GM18519 (cell line): ENCODE measurements around the gene PHYH.
"Not testable (repeated sequence)": the region's sequence is repeated elsewhere in the genome, so short reads cannot be mapped to it uniquely, and the experiment has no call there.

Experiments
- ATAC-seq: cut with Tn5 transposase; IDR thresholded peaks from one replicate; pipeline ENCODE4 v1.9.1; 2021; ENCODE audit warnings: mild to moderate bottlenecking, moderate library complexity; ENCODE audit not compliant: unreplicated experiment, low FRiP score

The PHYH gene

DNA sequence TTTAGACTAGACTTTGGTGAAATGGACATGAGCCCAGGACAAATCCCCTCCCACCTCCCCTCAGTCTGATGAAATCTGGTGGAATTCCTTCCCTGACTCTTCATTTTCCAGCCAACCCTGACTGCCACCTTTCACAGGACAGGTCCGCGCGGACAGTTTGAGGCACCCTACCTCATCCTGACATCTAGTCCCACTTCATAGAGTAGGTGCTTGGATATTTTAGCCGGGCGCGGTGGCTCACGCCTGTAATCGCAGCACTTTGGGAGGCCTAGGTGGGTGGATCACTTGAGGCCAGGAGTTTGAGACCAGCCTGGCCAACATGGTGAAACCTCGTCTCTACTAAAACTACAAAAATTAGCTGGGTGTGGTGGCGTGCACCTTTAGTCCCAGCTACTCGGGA lies 23.7 kb downstream of the PHYH start:
- not testable (repeated sequence) for ATAC-seq

DNA sequence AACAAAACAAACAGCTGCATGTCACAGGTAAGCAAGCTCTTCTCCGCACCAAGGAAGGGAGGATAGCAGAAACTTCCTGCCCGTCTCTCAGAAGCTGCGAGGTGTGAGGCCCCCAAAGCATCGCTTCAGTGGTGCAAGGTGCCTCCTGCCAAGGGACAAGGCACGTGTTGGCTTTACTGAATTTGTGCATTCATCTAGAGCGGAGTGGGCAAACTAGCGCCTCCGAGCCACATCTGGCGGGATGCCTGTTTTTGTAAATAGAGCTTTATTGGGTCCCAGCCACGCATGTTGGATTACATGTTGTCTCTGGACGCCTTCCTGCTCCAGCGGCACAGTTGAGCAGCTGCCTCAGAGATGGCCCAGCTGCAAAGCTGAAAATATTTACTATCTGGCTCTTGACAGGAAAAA lies 27.7 kb downstream of the PHYH start:
- ATAC-seq: no peak

DNA sequence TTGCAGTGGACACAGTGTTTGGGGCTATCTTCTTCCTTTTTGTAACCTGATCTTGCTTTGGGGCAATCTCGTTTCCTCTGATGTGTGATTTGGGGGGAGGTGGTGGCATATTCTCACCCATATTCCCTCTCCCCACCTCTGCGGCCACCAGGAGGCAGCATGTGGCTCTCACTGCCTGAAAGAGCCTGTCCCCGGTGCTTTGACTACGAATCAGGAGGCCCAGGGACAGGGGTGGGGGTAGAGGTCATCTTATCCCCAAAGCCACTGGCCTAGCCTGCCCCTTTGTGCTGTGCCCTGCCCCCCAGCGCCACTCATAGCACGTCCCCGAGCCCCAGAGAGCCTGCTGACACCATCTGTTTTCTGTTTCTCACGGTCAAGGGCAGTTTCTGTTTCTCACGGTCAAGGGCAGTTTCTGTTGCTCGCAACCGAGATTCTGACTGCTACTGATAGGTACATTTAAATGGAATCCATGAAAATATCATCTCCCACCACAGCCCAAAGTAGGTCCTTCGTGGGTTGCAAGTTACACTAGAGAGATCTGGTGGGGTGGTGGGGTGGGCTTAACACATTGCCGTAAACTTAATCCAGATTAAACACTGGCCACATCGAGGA lies 28.2 kb downstream of the PHYH start:
- ATAC-seq: no peak

DNA sequence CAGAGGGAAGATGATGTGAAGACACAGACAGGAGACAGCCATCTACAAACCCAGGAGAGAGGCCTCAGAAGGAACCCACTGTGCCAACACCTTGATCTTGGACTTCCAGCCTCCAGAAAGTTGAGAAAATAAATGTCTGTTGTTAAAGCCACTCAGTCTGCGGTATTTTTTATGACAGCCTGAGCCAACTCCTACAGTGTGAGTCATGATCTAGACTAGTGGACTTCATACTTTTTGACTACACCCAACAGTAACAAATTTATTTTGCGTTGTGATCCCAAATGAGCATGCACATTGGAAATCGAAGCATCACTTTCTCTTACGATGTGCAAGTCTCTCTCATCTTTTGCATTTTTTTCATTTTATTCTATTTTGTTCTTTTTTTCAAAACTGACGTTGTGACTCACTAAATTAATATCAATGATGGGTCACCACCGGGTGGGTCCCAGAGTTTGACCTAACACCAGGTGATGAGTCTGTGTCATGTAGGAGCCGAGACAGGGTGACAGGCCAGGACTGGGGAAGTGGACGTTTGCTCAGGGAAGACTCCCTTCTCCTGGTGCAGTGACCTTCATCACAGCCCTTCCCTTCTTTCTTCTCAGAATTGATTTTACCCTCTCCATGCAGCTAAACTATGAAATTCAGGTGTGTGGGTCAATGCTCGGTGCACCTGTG lies 28.9 kb downstream of the PHYH start:
- ATAC-seq: no peak

DNA sequence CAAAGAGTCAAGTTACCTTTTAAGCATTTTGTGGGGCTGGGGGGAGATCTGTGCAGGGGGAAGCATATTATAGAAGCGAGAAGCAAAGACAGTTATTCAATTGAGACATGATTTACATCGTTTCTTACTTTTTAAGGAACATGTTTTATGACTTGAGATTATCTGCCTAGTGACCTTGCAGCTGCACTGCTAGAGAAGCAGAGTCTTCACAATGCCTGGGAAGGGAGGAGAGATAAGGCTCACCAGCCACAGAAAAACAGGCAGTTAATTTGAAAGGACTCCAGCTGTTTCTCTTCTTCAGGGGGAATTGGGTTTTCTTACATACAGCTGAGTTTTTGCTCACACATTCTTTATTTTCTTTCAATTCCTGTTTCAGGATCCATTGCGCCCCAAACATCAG lies 31.0 kb downstream of the PHYH start:
- no peak for ATAC-seq

DNA sequence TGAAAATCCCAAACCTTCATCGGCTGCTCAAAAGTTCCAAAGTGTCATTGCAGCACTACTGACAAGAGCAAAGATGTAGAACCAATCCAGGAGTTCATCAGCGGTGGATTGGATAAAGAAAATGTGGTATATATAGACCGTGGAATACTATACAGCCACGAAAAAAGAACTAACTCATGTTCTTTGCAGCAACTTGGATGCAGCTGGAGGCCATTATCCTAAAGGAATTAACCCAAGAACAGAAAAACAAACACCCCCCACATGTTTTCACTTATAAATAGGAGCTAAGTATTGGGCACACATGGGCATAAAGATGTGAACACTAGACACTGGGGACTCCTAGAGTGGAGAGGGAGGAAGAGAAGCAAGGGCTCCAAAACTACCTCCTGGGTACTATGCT lies 31.6 kb downstream of the PHYH start:
- ATAC-seq: no peak

DNA sequence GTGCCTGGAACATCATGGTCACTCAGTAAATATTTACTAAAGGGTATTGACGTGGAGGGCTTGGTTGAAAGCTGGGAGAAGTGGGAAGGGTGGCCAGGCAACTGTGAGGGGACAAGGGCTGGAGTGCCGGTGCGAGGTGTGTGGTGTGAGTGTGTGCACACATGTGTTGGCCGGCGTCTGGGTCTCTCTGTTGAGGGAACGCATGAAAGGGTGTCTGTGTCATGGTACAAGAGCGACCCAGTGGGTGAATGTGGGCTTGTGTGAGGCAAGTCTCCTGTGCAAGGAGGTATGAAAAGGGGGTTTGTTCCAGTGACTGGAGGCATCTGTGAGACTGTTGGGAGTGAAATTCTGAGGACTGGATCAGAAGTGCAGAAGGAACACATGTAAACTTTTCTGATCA lies 36.3 kb downstream of the PHYH start:
- no peak for ATAC-seq

DNA sequence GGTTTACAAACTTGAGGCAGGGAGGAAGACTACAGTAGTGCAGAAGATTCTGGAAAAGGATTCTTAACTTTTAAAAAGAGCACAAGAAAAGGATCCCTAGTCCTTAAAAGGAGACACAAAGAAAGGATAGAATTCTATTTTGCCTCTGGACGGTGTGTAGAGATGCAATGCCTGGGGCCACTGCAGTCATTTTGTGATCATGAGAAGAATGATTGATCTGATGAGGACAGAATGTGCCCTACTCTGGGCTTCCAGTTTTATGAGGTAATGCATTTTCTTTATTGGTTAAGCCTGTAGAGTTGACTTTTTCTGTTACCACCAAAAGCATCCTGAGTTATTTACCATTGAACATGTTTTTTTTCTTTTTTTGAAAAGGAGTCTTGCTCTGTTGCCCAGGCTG lies 37.4 kb downstream of the PHYH start:
- ATAC-seq: no peak

DNA sequence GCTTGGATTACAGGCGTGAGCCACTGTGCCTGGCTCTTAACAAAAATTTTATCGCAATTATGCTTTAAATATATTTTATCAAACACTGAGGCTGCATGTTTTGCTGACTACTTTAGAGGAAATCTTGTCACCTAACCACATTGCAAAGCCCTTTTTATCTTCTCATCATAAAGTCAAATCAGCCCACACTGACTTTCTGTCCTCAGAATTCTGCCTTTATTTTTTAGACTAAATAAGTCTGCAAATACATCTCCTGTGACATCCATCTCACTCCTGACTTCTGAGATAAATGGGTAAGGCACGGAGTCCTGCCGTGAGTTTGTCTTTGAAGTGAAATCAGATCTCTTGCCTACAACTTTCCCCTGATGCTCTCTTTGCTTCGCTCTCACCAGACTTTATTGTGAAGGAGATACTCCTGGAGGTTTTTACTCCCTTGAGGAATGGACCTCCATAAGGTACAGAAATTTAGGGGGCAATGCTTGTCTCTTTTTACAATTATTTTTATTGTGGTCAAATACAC lies 42.2 kb downstream of the PHYH start:
- no peak for ATAC-seq

DNA sequence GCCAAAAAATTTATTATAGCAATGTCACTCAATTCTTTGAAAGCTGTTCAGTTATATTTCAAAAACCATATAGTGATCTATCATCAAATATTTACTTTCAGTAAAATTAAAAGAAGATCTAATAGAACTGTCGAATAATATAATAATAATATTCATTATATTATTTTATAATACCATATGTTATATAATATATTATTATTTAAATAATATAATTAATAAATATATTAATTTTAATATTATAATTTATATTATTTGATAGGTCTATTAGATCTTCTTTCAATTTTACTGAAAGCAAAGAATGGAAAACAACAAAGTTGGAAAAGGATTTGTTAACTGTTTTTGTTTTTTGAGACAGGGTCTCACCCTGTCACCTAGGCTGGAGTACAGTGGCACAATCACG lies 43.2 kb downstream of the PHYH start:
- ATAC-seq: no peak

DNA sequence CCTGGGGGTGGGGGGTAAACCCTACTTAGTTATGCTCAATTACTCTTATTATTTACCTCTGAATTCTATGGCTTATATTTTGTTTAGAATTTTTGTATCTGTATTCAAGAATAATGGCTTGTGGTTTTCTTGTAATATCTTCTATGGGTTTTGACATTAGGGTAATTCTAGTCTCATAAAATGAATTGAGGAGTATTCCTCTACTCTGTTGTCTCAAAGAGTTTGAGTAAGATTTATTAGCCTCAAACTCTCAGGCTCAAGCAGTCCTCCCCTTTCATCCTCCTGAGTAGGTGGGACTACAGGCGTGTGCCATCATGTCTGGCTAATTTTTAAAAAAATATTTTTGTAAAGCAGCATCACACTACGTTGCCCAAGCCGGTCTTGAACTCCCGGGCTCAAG lies 46.1 kb downstream of the PHYH start:
- ATAC-seq: no peak

DNA sequence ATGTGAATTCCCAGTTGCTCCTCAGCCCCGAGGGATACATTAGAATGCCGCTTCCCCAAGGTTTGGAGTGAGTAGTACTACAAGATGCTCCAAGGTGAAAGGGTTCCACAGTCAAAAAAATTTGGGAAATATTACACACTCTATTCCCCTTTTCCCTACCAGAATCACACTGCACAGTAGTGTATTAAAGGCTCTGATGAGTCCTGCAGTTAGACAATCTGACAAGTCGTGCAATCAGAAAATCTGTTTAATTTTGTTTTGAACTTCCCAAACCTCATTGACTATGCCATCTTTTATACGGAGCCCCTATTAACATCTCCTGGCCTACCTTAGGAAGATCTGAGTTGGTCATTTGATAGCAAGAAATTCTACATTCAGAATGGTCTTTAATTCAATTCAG lies 52.1 kb downstream of the PHYH start:
- no peak for ATAC-seq

DNA sequence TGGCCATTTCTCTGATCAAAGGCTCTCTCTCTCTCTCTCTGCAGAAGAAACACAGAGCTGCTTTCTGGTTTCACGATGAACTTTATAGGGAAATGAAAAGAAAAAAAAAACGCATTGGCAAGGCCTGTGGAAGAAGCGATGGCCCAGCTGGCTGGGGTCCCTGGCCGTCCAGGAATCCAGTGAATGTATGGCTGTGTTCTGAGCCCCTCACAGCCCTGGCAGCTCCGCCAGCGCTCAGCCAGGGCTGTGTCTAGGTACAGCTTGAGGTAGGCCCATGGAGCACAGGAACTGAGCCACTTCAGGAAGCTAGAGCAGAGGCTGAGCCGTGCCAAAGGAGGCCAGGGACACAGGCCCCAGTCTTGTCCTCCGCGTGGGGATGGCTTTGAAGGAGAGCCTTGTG lies 52.6 kb downstream of the PHYH start:
- ATAC-seq: no peak

DNA sequence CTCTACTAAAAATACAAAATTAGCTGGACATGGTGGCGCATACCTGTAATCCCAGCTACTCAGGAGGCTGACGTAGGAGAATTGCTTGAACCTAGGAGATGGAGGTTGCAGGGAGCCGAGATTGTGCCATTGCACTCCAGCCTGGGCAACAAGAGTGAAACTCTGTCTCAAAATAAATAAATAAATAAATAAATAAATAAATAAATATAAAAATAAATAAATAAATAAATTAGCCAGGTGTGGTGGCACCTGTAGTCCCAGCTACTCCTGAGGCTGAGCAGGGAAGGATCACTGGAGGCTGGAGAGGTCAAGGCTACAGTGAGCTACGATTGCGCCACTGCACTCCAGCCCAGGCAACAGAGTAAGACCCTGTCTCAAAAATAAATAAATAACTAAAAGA lies 57.6 kb downstream of the PHYH start:
- ATAC-seq: not testable (repeated sequence)

DNA sequence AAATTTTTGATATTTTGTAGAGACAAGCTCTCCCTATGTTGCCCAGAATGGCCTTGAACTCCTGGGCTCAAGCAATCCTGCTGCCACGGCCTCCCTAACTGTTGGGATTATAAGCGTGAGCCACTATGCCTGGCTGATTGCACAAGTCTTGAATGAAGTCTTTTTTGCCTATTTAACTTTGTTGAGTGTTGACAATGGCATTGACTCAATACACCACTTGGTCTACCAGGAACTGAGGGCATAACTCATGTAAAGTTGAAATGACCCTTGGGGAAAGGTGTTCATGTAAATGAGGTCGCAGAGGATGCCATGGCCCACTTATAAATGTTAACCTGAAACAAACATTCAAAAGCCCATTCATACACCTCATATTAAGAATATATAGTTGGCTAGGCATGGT lies 58.3 kb downstream of the PHYH start:
- no peak for ATAC-seq

DNA sequence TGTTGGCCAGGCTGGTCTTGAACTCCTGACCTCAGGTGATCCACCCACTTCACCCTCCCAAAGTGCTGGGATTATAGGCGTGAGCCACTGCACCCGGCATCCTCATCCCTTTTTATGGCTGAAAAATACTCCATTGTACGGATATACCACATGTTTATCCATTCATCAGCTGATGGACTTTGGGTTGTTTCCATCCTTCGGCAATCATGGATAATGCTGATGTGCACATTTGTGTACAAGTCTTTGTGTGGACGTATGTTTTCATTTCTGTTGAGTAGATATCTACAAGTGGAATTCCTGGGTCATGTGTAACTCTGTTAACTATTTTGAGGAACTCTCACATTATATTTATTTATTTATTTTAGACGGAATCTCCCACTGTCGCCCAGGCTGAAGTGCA lies 59.9 kb downstream of the PHYH start:
- ATAC-seq: no peak

DNA sequence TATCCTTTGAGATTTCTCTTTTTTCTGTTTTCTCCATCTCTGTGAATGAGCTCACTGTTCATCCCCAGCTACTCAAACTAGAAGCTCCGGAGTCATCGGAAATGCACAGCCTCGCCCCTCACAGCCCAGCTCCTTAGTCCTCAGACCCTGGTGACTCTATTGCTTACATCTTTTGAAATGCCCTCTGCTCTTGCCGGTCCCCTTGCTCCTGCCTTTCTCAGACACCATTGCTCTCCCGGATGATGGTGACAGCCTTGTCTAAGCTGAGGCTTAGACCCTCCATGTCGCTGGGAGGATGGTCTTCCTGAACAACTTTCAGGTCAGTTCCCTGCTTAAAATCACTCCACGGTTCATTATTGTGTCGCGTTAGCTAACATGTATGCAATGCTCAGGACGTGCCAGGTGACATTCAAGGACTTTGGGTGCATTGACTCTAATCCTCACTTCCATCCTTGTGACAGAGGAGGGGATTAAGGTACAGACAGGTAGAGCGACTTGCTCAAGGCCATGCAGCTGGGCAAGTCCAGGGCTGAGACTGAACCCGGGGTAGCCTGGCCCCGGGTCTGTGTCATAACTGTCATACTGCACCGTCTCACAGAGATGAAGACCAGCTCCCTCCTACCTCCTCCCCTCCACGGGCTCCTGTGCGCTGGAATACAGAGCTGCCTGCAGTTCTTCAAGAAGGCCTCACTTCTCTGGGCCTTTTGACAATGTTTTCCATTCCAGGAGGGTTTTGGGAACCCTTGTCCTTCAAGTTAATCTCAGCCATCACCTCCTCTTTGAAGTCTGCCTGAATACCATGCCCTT lies 61.4 kb downstream of the PHYH start:
- no peak for ATAC-seq

DNA sequence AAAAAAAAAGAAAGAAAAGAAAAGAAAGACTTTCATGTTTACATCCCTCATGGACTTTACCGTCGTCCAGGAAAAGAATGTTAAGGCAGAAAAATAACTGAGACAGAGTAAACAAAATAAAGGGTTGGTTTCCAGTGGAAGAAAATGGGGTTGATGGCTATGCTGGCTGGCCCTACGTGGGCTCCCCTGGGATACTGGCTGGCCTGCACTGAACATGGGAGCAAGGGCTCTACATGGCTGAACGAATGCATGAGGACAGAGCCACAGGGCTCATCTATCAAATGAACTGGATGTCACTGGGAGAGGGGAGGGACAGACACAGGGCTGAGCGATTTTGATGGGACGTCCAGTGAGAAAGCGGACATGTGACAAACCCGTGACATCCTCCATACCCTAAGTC lies 63.2 kb downstream of the PHYH start:
- ATAC-seq: no peak

DNA sequence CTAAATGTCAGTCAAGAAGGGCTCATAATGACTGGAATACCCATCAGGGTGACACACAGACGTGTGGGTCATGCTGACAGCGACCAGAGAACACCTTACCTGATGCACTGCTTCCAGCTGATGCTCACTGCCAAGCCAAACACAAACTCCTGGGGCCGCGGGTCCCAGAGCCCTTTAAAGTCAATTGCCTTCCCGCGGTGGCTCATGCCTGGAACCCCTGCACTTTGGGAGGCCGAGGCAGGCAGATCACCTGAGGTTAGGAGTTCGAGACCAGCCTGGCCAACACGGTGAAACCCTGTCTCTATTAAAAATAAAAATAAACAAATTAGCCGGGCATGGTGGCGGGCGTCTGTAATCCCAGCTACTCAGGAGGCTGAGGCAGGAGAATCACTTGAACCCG lies 65.1 kb downstream of the PHYH start:
- not testable (repeated sequence) for ATAC-seq

DNA sequence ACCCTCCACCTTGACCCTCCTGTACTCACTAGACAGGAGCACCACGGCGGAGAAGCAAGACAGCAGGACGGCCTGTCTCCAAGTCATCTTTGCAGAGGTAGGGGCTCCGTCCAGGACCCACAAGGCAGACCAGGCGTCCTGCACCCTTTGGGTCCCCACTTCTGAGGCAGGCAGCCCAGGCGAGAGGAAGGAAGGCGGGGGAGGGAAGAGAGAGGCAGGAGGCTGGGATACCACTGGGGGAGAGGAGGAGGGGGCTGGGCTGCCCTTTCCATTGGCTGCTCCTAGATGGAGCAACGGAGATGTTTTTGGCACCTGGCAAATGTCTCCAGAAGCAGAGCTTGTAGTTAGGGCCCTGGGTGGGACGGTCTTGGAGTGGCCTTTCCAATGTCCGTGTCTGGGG lies 65.7 kb downstream of the PHYH start, which contains the start of gene UCMA:
Gene UCMA (minus strand): TSS at position 203 of the 400 bp plus-strand sequence. CDS start 116 bp downstream, at position 87.
- ATAC-seq: no peak

DNA sequence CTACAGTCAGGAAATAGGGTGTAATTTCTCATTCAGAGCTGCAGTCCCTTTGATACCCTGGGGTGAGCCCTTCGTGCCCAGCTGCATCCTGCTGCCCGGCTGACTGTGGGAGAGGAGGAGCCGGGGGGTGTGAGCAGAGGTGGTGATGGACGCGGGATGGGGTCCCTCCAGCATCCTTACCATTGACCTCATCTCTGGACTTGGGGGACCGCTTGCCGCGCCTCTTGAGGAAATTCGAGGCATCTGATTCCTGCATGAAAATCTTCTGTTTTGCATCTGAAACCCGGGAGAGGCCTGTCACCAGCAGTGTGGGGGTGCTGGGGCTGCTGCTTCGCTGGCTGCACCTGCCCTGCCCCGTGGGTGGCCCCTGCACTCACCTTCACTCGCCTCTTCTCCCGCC lies 66.5 kb downstream of the PHYH start:
- no peak for ATAC-seq
